Vagina (tissue), 2 donors: Measurements from ENCODE around the gene TMEM89. TPM values are rescaled to one million over a fixed set of nuclear protein-coding genes. Genes with fewer than 3 reads are reported as not detected.

Source experiments
- DNase-seq, 2 donors: peaks; one replicate each; pipeline ENCODE4 v3.0.0-alpha.2; 2017; ENCODE audit errors: extremely low spot score in 2 of 2
- H3K27ac ChIP-seq: fragments of 200-600 bp; sonication (generic); one replicate; pipeline ENCODE4 v1.5.1; 2019
- H3K27me3 ChIP-seq: fragments of 200-600 bp; sonication (generic); one replicate; pipeline ENCODE4 v1.5.1; 2019
- H3K36me3 ChIP-seq, 2 donors: fragments of 200-600 bp; sonication (generic); one replicate each; pipeline ENCODE4 v1.5.1; 2017 to 2019
- H3K4me1 ChIP-seq: fragments of 200-600 bp; sonication (generic); one replicate; pipeline ENCODE4 v1.5.1; 2019
- H3K4me3 ChIP-seq, 2 donors: fragments of 200-600 bp; sonication (generic); 1 replicate in 1 of 2; 2 replicates in 1 of 2; pipeline ENCODE4 v1.5.1; 2016 to 2019
- H3K9me3 ChIP-seq: fragments of 200-600 bp; sonication (generic); one replicate; pipeline ENCODE4 v1.5.1; 2019
- POLR2A ChIP-seq, 2 donors: fragments of 450-650 bp; IDR thresholded peaks; one replicate each; pipeline ENCODE4 v1.6.1; 2017; ENCODE audit warnings: antibody characterized with exemption in 2 of 2, mild to moderate bottlenecking in 2 of 2, moderate library complexity in 2 of 2
- POLR2AphosphoS5 ChIP-seq, 2 donors: sonication (generic); formaldehyde crosslinking; IDR thresholded peaks; one replicate each; pipeline ENCODE4 v1.9.0; 2017; ENCODE audit warnings: antibody characterized with exemption in 2 of 2, mild to moderate bottlenecking in 2 of 2, low read depth in 1 of 2; ENCODE audit not compliant: insufficient read depth in 1 of 2
- intact Hi-C: fragments of 100-400 bp; cut with DNase I; formaldehyde crosslinking; loops from one replicate; pipeline ENCODE4 v1.15.1; 2023
- total RNA-seq: library from RNA; depleted of rRNA; stranded (reverse); fragments of >200 nt; gene quantifications from one replicate; pipeline ENCODE4 v1.2.3, GENCODE V29; 2016
- TF ChIP-seq, protein P1 (sequence below), 3 experiments: fragments of 450-650 bp in 2 of 3; fragments of 200-600 bp in 1 of 3; sonication (generic) in 1 of 3; IDR thresholded peaks; one replicate each; pipeline ENCODE4 v1.5.1; 2017 to 2019; ENCODE audit warnings: antibody characterized with exemption in 3 of 3, mild to moderate bottlenecking in 2 of 3, moderate library complexity in 2 of 3

Gene TMEM89
- total RNA-seq, 1 donor from 2014 or later, result not detected

DNA sequence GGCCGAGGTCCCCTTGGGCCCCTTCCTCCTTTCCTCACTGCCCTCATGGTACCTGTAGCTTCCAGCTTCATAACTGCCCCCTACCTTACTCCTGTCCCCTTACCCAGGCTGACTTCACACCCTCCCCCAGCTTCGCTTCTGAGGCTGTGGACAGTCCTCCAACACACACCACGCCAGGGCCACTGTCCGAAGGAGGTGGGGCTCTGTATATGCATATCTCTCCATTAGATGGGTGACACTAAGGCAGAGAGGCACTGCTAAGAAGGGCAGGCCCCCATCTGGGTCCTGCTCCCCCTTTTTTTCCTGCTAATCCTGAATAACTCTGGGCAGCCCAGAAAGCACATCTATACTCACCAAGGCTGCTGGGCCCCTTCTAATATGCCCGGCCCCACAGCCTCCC lies 25.4 kb downstream of the TMEM89 start:
- DNase-seq, result no peak
- intact Hi-C loops, result no loop called here
- H3K27ac ChIP-seq, result peak overlapping the region; percentile 94
- no peaks in the 10 kb centered on the region for H3K27me3 ChIP-seq
- TF ChIP-seq POLR2AphosphoS5 (IDR thresholded peaks at IDR 0.05; ENCODE audit: insufficient read depth in 1 of 2, low read depth in 1 of 2), result no peak
- no peak for TF ChIP-seq POLR2A (IDR thresholded peaks at IDR 0.05)
- TF ChIP-seq, protein P1, sequence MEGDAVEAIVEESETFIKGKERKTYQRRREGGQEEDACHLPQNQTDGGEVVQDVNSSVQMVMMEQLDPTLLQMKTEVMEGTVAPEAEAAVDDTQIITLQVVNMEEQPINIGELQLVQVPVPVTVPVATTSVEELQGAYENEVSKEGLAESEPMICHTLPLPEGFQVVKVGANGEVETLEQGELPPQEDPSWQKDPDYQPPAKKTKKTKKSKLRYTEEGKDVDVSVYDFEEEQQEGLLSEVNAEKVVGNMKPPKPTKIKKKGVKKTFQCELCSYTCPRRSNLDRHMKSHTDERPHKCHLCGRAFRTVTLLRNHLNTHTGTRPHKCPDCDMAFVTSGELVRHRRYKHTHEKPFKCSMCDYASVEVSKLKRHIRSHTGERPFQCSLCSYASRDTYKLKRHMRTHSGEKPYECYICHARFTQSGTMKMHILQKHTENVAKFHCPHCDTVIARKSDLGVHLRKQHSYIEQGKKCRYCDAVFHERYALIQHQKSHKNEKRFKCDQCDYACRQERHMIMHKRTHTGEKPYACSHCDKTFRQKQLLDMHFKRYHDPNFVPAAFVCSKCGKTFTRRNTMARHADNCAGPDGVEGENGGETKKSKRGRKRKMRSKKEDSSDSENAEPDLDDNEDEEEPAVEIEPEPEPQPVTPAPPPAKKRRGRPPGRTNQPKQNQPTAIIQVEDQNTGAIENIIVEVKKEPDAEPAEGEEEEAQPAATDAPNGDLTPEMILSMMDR (IDR thresholded peaks at IDR 0.05), result no peak
- no peaks in the 10 kb centered on the region for H3K9me3 ChIP-seq
- H3K4me1 ChIP-seq, result peaks cover 84% of the 10 kb centered on the region
- no peak overlapping the region for H3K4me3 ChIP-seq
- H3K36me3 ChIP-seq, result peaks cover 0 to 37% of the 10 kb centered on the region in 2 donors

DNA sequence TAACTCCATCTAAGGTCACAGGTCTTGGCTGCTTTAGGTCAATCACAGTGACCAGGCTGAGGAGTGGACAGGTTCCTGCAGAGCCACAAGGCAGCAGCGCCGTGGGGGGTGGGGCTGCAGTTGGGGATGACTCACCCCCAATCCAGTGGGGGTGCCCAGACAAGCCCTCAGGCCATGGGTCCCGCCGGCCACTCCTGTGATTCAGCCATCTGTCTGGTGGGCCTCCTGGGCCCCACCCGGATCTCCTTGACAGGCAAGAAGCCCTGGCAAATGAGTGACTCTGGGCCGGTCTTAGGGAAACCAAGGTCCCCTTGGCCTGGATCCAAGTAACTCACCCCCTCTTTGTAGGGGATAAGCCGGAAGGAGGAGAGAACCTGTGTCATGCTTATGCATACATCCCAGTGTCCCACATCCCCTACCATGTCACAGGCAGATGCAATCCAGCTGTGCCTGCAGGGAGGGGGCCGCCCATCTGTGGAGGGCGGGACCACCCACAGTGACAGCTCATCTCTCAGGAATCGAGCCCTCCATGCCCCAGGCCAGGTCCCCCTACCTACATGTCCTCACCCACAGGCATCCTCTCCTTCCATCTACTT lies 25.9 kb downstream of the TMEM89 start:
- Histone ChIP-seq H3K4me3 (peak overlapping the region; percentile 63 to 68), H3K4me1 (peaks cover 78% of the 10 kb centered on the region), H3K27me3 (no peaks in the 10 kb centered on the region), H3K27ac (peak overlapping the region; percentile 94), H3K9me3 (no peaks in the 10 kb centered on the region), H3K36me3 (peaks cover 0 to 32% of the 10 kb centered on the region in 2 donors)
- intact Hi-C loops, result no loop called here
- DNase-seq, result no peak
- TF ChIP-seq, protein P1 (IDR thresholded peaks at IDR 0.05), result no peak
- TF ChIP-seq POLR2A (IDR thresholded peaks at IDR 0.05) (no peak), POLR2AphosphoS5 (IDR thresholded peaks at IDR 0.05; ENCODE audit: insufficient read depth in 1 of 2, low read depth in 1 of 2) (peak; percentile 16 to 68)

DNA sequence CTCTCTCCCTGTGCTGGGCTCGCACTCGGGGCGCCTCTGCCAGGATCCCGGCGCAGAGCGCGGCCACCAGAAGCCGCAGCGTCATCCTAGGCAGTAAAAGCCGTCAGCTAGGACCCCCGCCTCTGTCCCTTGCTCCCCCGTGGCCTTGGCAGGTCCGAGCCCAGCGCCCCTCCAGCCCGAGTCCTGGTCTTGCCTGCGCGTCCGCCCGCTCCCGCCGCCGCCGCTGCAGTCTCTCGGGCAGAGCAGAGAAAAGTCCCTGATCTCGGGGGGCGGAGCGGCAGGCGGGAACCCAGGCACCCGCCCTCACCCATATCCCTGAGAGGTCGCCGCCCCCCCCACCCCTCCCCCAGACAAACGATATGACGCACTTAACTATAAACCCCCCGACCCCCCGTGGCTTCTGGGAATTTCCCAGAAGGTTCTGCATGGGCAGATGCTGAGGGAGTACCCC lies 26.5 kb downstream of the TMEM89 start, which contains the start of gene COL7A1:
COL7A1 (minus strand) TSS at position 255 of the 451 bp plus-strand sequence; CDS start at position 85, 170 bp downstream.
- peak within 1 kb of the TSS; percentile 63 to 68 for H3K4me3 ChIP-seq
- no peaks in the 10 kb centered on the region for H3K27me3 ChIP-seq
- peaks cover 73% of the 10 kb centered on the region for H3K4me1 ChIP-seq
- H3K9me3 ChIP-seq, result no peaks in the 10 kb centered on the region
- peak within 1 kb of the TSS; percentile 94 for H3K27ac ChIP-seq
- intact Hi-C loops, result no loop called here
- DNase-seq, result no peak
- peaks cover 0 to 27% of the 10 kb centered on the region in 2 donors for H3K36me3 ChIP-seq
- TF ChIP-seq POLR2A (IDR thresholded peaks at IDR 0.05), result no peak
- TF ChIP-seq, protein P1 (IDR thresholded peaks at IDR 0.05), result no peak
- no peak for TF ChIP-seq POLR2AphosphoS5 (IDR thresholded peaks at IDR 0.05; ENCODE audit: insufficient read depth in 1 of 2, low read depth in 1 of 2)

DNA sequence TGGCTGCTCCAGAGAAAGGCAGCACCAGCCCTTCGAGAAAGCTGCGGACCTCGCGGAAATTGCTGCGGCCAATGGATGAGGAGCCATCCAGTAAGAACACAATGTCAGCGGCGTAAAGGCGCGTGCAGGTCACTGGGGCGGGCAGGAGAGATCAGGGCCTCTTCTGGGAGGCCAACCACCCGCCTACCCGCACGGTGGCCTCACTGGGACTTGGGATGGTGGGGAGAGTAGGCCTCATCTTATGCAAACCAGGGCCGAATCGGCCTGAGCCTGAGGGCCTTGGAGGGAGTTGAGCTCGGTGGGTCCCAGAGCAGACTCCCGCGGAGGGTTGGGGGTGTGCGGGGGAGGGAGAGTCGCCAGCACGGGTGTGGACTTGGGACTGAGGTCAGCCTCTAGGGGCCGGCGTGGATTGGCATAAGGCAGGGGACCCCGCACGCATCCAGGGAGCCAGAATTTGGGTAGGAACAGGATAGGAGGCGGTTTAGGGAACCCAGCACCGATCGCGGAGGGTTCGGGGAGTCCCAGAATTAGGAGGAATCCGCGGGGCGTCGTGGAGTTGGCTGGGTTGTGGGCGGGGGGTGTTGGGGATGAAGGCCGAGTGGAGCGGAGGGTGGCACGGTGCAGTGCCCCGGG lies 27.0 kb downstream of the TMEM89 start:
- no peaks in the 10 kb centered on the region for H3K27me3 ChIP-seq
- H3K36me3 ChIP-seq, result peaks cover 0 to 21% of the 10 kb centered on the region in 2 donors
- H3K27ac ChIP-seq, result peak overlapping the region; percentile 94
- TF ChIP-seq POLR2A (IDR thresholded peaks at IDR 0.05) (no peak), POLR2AphosphoS5 (IDR thresholded peaks at IDR 0.05; ENCODE audit: insufficient read depth in 1 of 2, low read depth in 1 of 2) (no peak)
- TF ChIP-seq, protein P1 (IDR thresholded peaks at IDR 0.05), result no peak
- peaks cover 67% of the 10 kb centered on the region for H3K4me1 ChIP-seq
- DNase-seq, result no peak
- intact Hi-C loops, result no loop called here
- H3K9me3 ChIP-seq, result no peaks in the 10 kb centered on the region
- peak overlapping the region; percentile 63 to 68 for H3K4me3 ChIP-seq

DNA sequence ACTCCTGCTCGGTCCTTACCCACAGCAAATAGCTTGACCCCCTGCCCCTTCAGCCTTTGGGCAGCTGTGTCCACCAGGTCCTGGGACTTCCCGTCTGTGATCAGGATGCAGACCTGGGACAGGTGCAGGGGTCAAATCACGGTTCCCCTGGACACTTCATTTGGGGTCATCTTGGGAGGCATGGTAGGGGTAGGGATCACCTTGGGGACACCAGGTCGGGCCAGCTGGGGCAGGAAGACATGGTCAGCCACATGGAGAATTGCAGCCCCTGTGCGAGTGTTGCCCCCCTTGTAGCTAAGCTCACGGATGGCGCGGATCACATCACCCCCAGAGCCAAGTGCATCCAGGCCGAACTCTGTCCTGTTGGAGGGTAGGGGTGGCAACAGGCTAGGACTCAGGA lies 28.2 kb downstream of the TMEM89 start:
- intact Hi-C loops, result no loop called here
- DNase-seq, result no peak
- H3K4me1 ChIP-seq, result peaks cover 55% of the 10 kb centered on the region
- H3K27ac ChIP-seq, result no peak overlapping the region
- TF ChIP-seq POLR2A (IDR thresholded peaks at IDR 0.05) (no peak), POLR2AphosphoS5 (IDR thresholded peaks at IDR 0.05; ENCODE audit: insufficient read depth in 1 of 2, low read depth in 1 of 2) (no peak)
- TF ChIP-seq, protein P1 (IDR thresholded peaks at IDR 0.05), result no peak
- H3K36me3 ChIP-seq, result peaks cover 0 to 13% of the 10 kb centered on the region in 2 donors
- no peaks in the 10 kb centered on the region for H3K27me3 ChIP-seq
- no peak overlapping the region for H3K4me3 ChIP-seq
- no peaks in the 10 kb centered on the region for H3K9me3 ChIP-seq
